ENCODE results near the gene VAPB.

- TF ChIP-seq MAX (IDR thresholded peaks at IDR 0.05) (no peak), POLR2AphosphoS5 (IDR thresholded peaks at IDR 0.05; ENCODE audit: low read depth, low read length) (no peak)
Measured at GRCh38 chr20:58479726-58480440, 90.9 kb downstream of the VAPB start.
